Activated naive CD4-positive, alpha-beta T cell treated with anti-CD3 and anti-CD28 coated beads, Interleukin-2, amount 50 U/mL, for 24 hours (primary cell): ENCODE results near the gene DEAF1.

ENCODE experiments used
- H3K27ac Mint-ChIP-seq: one replicate; pipeline ENCODE4 v1.8.0; 2021; ENCODE audit warnings: mild to moderate bottlenecking, mixed read lengths
- H3K27me3 Mint-ChIP-seq: one replicate; pipeline ENCODE4 v1.8.0; 2021; ENCODE audit warnings: mixed read lengths
- H3K36me3 Mint-ChIP-seq: one replicate; pipeline ENCODE4 v1.8.0; 2021; ENCODE audit warnings: mixed read lengths
- H3K4me1 Mint-ChIP-seq: one replicate; pipeline ENCODE4 v1.8.0; 2021; ENCODE audit warnings: mixed read lengths
- H3K4me3 Mint-ChIP-seq: one replicate; pipeline ENCODE4 v1.8.0; 2021; ENCODE audit warnings: mild to moderate bottlenecking, mixed read lengths
- H3K9me3 Mint-ChIP-seq: one replicate; pipeline ENCODE4 v1.8.0; 2021; ENCODE audit warnings: mixed read lengths

Gene DEAF1

GRCh38 chr11:612201-612960 lies 82.6 kb downstream of the DEAF1 start:
- no peaks in the 10 kb centered on the region for H3K9me3 Mint-ChIP-seq
- peak overlapping the region; percentile 55 for H3K4me3 Mint-ChIP-seq
- peak overlapping the region; percentile 81 for H3K27ac Mint-ChIP-seq
- peaks cover 12% of the 10 kb centered on the region for H3K4me1 Mint-ChIP-seq
- H3K27me3 Mint-ChIP-seq, result no peaks in the 10 kb centered on the region
- no peaks in the 10 kb centered on the region for H3K36me3 Mint-ChIP-seq

DNA sequence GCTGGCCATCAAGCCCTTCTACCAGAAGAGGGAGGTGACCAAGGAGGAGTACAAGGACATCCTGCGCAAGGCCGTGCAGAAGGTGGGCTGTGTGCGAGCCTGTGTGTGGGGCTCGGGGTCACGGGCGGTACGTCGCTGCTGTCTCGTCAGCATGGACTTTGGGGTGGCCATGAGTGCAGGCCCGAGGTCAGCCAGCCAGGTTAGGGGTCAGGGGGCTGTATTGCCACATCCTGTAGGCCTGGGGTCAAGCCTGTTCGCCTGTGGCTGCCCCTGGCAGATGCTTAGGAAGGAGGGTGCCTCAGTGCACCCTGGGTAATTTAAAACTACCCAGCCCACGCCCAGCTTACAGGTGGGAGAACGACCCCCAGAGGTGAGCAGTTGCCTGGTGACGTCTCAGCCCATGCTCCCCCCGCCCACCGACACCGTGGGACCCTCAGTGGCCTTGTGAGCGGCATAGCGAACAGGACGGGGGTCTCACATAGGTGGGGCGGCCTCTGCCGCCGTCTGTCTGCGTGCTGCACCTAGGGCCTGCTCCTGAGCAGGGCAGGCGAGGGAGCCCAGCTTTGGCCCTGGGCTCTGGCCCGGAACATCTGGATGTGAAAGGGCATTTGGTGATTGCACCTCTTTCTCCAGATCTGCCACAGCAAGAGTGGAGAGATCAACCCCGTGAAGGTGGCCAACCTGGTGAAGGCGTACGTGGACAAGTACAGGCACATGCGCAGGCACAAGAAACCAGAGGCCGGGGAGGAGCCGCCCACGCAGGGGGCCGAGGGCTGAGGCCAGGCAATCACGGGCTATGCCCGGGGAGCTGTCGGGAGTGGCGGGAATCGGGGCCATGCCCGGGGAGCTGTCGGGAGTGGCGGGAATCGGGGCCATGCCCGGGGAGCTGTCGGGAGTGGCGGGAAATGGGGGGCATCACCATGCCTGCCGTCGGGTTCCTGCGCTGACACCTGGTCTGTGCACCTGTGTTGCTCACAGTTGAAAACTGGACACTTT lies 83.7 kb downstream of the DEAF1 start:
- peak overlapping the region; percentile 31 for H3K27ac Mint-ChIP-seq
- no peak overlapping the region for H3K4me3 Mint-ChIP-seq
- no peaks in the 10 kb centered on the region for H3K36me3 Mint-ChIP-seq
- H3K9me3 Mint-ChIP-seq, result no peaks in the 10 kb centered on the region
- no peaks in the 10 kb centered on the region for H3K27me3 Mint-ChIP-seq
- H3K4me1 Mint-ChIP-seq, result peaks cover 12% of the 10 kb centered on the region

GRCh38 chr11:610146-610801 lies 84.7 kb downstream of the DEAF1 start:
- Mint-ChIP-seq H3K4me1 (peaks cover 12% of the 10 kb centered on the region), H3K4me3 (no peak overlapping the region), H3K36me3 (no peaks in the 10 kb centered on the region), H3K27ac (peak overlapping the region; percentile 31), H3K27me3 (no peaks in the 10 kb centered on the region), H3K9me3 (no peaks in the 10 kb centered on the region)

DNA sequence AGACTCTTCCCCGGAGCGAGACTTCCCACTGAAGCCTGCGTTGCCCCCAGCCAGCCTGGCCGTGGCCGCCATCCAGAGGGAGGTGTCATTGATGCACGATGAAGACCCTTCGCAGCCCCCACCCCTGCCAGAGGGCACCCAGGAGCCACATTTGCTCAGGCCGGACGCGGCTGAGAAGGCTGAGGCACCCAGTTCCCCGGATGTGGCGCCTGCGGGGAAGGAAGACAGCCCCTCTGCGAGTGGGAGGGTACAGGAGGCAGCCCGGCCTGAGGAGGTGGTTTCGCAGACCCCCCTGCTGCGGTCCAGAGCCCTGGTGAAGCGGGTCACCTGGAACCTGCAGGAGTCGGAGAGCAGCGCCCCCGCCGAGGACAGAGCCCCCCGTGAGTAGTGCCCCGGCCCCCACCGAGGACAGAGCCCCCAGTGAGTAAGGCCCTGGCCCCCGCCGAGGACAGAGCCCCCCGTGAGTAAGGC lies 85.6 kb downstream of the DEAF1 start:
- H3K36me3 Mint-ChIP-seq, result peaks cover 3% of the 10 kb centered on the region
- H3K4me3 Mint-ChIP-seq, result no peak overlapping the region
- H3K27me3 Mint-ChIP-seq, result no peaks in the 10 kb centered on the region
- H3K27ac Mint-ChIP-seq, result no peak overlapping the region
- H3K9me3 Mint-ChIP-seq, result no peaks in the 10 kb centered on the region
- H3K4me1 Mint-ChIP-seq, result peaks cover 10% of the 10 kb centered on the region

DNA sequence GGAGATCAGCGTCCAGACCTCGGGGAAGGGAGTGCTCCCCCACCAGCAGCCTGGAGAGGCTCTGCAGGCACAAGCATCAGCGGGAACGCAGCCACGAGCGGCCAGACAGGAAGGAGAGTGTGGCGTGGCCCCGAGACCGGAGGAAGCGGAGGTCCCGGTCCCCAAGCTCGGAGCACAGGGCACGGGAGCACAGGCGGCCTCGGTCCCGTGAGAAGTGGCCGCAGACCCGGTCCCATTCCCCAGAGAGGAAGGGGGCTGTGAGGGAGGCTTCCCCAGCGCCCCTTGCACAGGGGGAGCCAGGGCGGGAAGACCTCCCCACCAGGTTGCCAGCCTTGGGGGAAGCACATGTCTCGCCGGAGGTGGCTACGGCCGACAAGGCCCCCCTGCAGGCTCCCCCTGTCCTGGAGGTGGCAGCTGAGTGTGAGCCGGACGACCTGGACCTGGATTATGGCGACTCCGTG lies 86.2 kb downstream of the DEAF1 start:
- no peak overlapping the region for H3K27ac Mint-ChIP-seq
- no peaks in the 10 kb centered on the region for H3K9me3 Mint-ChIP-seq
- no peaks in the 10 kb centered on the region for H3K27me3 Mint-ChIP-seq
- peaks cover 6% of the 10 kb centered on the region for H3K4me1 Mint-ChIP-seq
- H3K36me3 Mint-ChIP-seq, result peaks cover 6% of the 10 kb centered on the region
- no peak overlapping the region for H3K4me3 Mint-ChIP-seq

DNA sequence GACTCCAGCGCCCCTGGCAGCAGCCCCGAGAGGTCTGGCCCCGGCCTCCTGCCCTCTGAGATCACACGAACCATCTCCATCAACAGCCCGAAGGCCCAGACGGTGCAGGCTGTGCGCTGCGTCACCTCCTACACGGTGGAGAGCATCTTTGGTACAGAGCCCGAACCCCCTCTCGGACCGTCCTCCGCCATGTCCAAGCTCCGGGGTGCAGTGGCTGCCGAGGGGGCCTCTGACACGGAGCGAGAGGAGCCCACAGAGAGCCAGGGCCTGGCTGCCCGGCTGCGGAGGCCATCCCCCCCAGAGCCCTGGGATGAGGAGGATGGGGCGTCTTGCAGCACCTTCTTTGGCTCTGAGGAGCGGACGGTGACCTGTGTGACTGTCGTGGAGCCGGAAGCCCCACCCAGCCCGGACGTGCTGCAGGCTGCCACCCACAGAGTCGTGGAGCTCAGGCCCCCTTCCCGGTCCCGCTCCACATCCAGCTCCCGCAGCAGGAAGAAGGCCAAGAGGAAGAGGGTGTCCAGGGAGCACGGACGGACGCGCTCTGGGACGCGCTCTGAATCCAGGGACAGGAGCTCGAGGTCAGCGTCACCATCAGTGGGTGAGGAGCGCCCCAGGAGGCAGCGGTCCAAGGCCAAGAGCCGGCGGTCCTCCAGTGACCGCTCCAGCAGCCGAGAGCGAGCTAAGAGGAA lies 86.9 kb downstream of the DEAF1 start:
- peaks cover 6% of the 10 kb centered on the region for H3K4me1 Mint-ChIP-seq
- H3K9me3 Mint-ChIP-seq, result no peaks in the 10 kb centered on the region
- H3K4me3 Mint-ChIP-seq, result no peak overlapping the region
- H3K27me3 Mint-ChIP-seq, result no peaks in the 10 kb centered on the region
- peaks cover 6% of the 10 kb centered on the region for H3K36me3 Mint-ChIP-seq
- no peak overlapping the region for H3K27ac Mint-ChIP-seq

DNA sequence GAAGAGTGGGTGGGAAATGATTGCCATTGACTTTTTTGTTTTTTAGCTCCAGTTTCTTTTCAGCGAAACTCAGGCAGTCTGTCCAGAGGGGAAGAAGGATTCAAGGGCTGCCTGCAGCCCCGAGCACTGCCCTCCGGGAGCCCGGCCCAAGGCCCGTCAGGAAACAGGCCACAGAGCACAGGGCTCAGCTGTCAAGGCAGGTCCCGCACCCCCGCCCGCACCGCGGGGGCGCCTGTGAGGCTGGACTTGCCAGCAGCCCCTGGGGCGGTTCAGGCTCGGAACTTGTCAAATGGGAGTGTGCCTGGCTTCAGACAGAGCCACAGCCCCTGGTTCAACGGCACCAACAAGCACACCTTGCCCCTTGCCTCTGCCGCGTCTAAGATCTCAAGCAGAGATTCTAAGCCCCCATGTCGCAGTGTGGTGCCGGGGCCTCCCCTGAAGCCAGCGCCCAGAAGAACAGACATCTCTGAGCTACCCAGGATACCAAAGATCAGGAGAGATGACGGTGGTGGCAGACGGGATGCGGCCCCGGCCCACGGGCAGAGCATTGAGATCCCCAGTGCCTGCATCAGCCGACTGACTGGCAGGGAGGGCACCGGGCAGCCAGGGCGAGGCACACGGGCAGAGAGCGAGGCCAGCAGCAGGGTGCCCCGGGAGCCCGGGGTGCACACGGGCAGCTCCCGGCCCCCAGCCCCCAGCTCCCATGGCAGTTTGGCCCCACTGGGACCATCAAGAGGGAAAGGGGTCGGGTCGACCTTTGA lies 87.8 kb downstream of the DEAF1 start:
- Mint-ChIP-seq H3K4me1 (peaks cover 2% of the 10 kb centered on the region), H3K4me3 (no peak overlapping the region), H3K9me3 (no peaks in the 10 kb centered on the region), H3K36me3 (peaks cover 6% of the 10 kb centered on the region), H3K27ac (peak overlapping the region; percentile 23), H3K27me3 (no peaks in the 10 kb centered on the region)

- Mint-ChIP-seq H3K4me1 (no peaks in the 10 kb centered on the region), H3K27ac (no peak overlapping the region), H3K4me3 (no peak overlapping the region)
Measured at GRCh38 chr11:606245-606644, 88.8 kb downstream of the DEAF1 start.

DNA sequence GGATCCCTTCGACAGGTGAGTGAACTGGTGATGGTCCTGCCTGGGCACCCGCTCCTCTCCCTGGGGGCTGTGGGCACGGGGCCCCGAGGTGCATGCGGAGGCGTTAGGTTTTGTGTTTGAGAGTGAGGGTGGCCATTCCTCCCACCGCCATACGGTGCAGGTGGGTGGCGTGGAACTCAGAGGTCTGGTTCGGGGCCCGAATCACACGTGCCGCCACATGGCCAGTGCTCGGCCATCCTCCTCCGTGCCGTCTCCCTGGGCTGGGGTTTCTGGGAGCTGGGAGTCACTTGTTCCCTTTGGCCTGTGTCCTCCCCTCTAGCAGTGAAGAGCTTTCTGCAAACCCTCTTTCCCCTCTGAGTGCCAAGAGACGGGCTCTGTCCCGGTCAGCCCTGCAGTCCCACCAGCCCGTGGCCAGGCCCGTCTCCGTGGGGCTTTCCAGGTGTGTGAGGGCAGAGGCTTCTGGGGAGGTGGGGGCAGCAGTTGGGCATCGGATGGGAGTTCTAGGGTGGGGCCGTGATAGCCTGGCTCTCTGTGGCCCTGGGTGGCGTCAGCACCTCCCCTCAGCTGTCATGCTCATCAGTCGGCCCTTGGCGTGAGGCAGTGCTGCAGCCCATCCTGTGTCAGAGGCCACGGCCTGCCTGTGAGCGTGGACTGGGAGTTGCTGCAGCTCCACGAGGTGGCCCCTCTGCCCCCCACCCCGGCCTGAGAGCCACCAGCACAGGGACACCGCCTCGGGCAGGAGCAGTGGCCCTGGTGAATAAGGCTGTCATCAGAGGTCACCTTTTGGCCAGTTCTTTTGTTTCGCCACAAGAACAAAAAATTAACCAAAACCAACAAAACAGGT lies 89.5 kb downstream of the DEAF1 start:
- Mint-ChIP-seq H3K4me1 (no peaks in the 10 kb centered on the region), H3K36me3 (peaks cover 6% of the 10 kb centered on the region), H3K4me3 (no peak overlapping the region), H3K27me3 (no peaks in the 10 kb centered on the region), H3K27ac (no peak overlapping the region), H3K9me3 (no peaks in the 10 kb centered on the region)

More at GRCh38 chr11:606245-606644, 88.8 kb downstream of the DEAF1 start:
- Mint-ChIP-seq H3K27me3 (no peaks in the 10 kb centered on the region), H3K9me3 (no peaks in the 10 kb centered on the region), H3K36me3 (peaks cover 6% of the 10 kb centered on the region)

GRCh38 chr11:603154-603553 lies 91.9 kb downstream of the DEAF1 start:
- peaks cover 6% of the 10 kb centered on the region for H3K36me3 Mint-ChIP-seq
- H3K9me3 Mint-ChIP-seq, result no peaks in the 10 kb centered on the region
- no peak overlapping the region for H3K27ac Mint-ChIP-seq
- no peak overlapping the region for H3K4me3 Mint-ChIP-seq
- H3K4me1 Mint-ChIP-seq, result no peaks in the 10 kb centered on the region
- H3K27me3 Mint-ChIP-seq, result no peaks in the 10 kb centered on the region

- H3K27me3 Mint-ChIP-seq, result no peaks in the 10 kb centered on the region
- H3K36me3 Mint-ChIP-seq, result peaks cover 8% of the 10 kb centered on the region
- H3K9me3 Mint-ChIP-seq, result no peaks in the 10 kb centered on the region
- H3K27ac Mint-ChIP-seq, result no peak overlapping the region
- H3K4me3 Mint-ChIP-seq, result no peak overlapping the region
- no peaks in the 10 kb centered on the region for H3K4me1 Mint-ChIP-seq
Measured at GRCh38 chr11:601573-602245, 93.3 kb downstream of the DEAF1 start.

DNA sequence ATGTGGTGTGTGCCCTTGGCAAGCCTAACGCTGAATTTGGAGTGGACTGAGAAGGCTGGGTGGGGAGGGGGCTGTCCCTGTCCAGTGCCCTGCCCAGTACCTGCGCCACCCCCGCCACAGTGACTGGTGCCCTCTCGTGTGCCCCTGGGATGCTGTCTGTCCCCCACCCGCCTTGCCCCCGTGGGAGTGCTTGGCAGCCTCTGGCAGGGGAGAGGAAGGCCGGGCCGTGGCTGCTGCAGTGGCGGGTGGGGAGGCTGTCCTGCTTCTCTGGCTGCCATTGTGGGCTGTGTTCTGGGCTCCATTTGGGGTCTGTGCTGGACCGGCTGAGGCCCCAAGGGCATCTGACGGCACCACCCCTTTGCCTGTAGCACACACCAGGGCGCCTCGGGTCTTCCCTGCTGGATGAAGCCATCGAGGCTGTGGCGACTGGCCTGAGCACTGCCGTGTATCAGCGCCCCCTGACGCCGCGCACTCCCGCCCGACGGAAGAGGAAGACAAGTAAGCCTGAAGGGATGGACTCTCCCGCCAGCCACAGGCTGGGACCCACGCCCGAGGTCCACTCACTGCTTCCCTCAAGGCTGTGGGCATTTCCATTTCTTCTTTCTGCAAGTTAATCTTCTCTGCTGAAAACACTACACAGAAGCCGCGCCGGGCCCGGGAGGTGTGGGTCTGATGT lies 96.9 kb downstream of the DEAF1 start:
- peaks cover 5% of the 10 kb centered on the region for H3K36me3 Mint-ChIP-seq
- no peak overlapping the region for H3K27ac Mint-ChIP-seq
- H3K4me3 Mint-ChIP-seq, result no peak overlapping the region
- no peaks in the 10 kb centered on the region for H3K9me3 Mint-ChIP-seq
- H3K4me1 Mint-ChIP-seq, result no peaks in the 10 kb centered on the region
- H3K27me3 Mint-ChIP-seq, result no peaks in the 10 kb centered on the region

- peaks cover 8% of the 10 kb centered on the region for H3K36me3 Mint-ChIP-seq
- H3K9me3 Mint-ChIP-seq, result no peaks in the 10 kb centered on the region
- no peaks in the 10 kb centered on the region for H3K4me1 Mint-ChIP-seq
- H3K27me3 Mint-ChIP-seq, result no peaks in the 10 kb centered on the region
- no peak overlapping the region for H3K27ac Mint-ChIP-seq
- H3K4me3 Mint-ChIP-seq, result no peak overlapping the region
Measured at GRCh38 chr11:597166-597725, 97.8 kb downstream of the DEAF1 start.
